ENCODE measurements around the gene TSPAN18. TPM values are rescaled to one million over a fixed set of nuclear protein-coding genes. Genes with fewer than 3 reads are reported as not detected.

Gene TSPAN18
- total and polyA plus RNA-seq, 2 experiments from 2014 or later, result 9.5 to 21.5 TPM

- H3K4me2 ChIP-seq, result peak overlapping the region; percentile 16
- H3K27ac ChIP-seq, result peak overlapping the region; percentile 62
These were observed 18.1 kb upstream of the TSPAN18 start for GRCh38 chr11:44708523-44709280.

GRCh38 chr11:44709281-44709562 lies 17.5 kb upstream of the TSPAN18 start:
- H3K79me2 ChIP-seq, result no peaks in the 10 kb centered on the region
- H3K9me2 ChIP-seq (replicated peaks; ENCODE audit: insufficient read depth), result no peaks in the 10 kb centered on the region
- H3K4me2 ChIP-seq, result no peak overlapping the region
- H3K9me3 ChIP-seq (ENCODE audit: low read depth), result no peaks in the 10 kb centered on the region
- no peaks in the 10 kb centered on the region for H4K20me1 ChIP-seq (ENCODE audit: insufficient read depth, poor library complexity, severe bottlenecking)
- H3K27me3 ChIP-seq, result no peaks in the 10 kb centered on the region
- no peak for TF ChIP-seq EZH2phosphoT487 (IDR thresholded peaks at IDR 0.05; ENCODE audit: low read depth, severe bottlenecking, unreplicated experiment)
- TF ChIP-seq CTCF (IDR thresholded peaks at IDR 0.05; ENCODE audit: poor library complexity), result no peak
- no peak for TF ChIP-seq EZH2 (IDR thresholded peaks at IDR 0.05; ENCODE audit: borderline replicate concordance)
- H3K36me3 ChIP-seq (replicated peaks; ENCODE audit: insufficient read depth, low read depth), result no peaks in the 10 kb centered on the region
- DNase-seq (ENCODE audit: low spot score), result peak; percentile 76
- peaks cover 11% of the 10 kb centered on the region for H3K4me1 ChIP-seq (ENCODE audit: insufficient read depth)
- no peak overlapping the region for H2AFZ ChIP-seq
- peak overlapping the region; percentile 62 for H3K27ac ChIP-seq
- 63% methylated on average over 3 of the region's 3 CpGs for WGBS (ENCODE audit: low lambda C conversion rate, missing lambda C conversion rate)
- H3K4me3 ChIP-seq, result no peak overlapping the region

More at GRCh38 chr11:44708523-44709280, 18.1 kb upstream of the TSPAN18 start:
- no peaks in the 10 kb centered on the region for H3K9me3 ChIP-seq (ENCODE audit: low read depth)
- H3K79me2 ChIP-seq, result no peaks in the 10 kb centered on the region
- 77% methylated on average over 6 of the region's 6 CpGs for WGBS (ENCODE audit: low lambda C conversion rate, missing lambda C conversion rate)
- DNase-seq (ENCODE audit: low spot score), result no peak
- H3K27me3 ChIP-seq, result no peaks in the 10 kb centered on the region
- H3K9me2 ChIP-seq (replicated peaks; ENCODE audit: insufficient read depth), result no peaks in the 10 kb centered on the region
- H3K4me1 ChIP-seq (ENCODE audit: insufficient read depth), result peaks cover 11% of the 10 kb centered on the region
- H4K20me1 ChIP-seq (ENCODE audit: insufficient read depth, poor library complexity, severe bottlenecking), result no peaks in the 10 kb centered on the region
- no peak overlapping the region for H2AFZ ChIP-seq
- H3K4me3 ChIP-seq, result no peak overlapping the region
- H3K36me3 ChIP-seq (replicated peaks; ENCODE audit: insufficient read depth, low read depth), result no peaks in the 10 kb centered on the region
- TF ChIP-seq EZH2 (IDR thresholded peaks at IDR 0.05; ENCODE audit: borderline replicate concordance), result no peak
- TF ChIP-seq CTCF (IDR thresholded peaks at IDR 0.05; ENCODE audit: poor library complexity), result no peak
- TF ChIP-seq EZH2phosphoT487 (IDR thresholded peaks at IDR 0.05; ENCODE audit: low read depth, severe bottlenecking, unreplicated experiment), result no peak

- Histone ChIP-seq H3K36me3 (replicated peaks; ENCODE audit: insufficient read depth, low read depth) (no peaks in the 10 kb centered on the region), H3K4me1 (ENCODE audit: insufficient read depth) (peaks cover 11% of the 10 kb centered on the region), H2AFZ (no peak overlapping the region), H3K79me2 (no peaks in the 10 kb centered on the region), H3K4me3 (no peak overlapping the region), H3K9me3 (ENCODE audit: low read depth) (no peaks in the 10 kb centered on the region), H3K27me3 (no peaks in the 10 kb centered on the region), H3K9me2 (replicated peaks; ENCODE audit: insufficient read depth) (no peaks in the 10 kb centered on the region), H3K27ac (peak overlapping the region; percentile 32), H3K4me2 (no peak overlapping the region), H4K20me1 (ENCODE audit: insufficient read depth, poor library complexity, severe bottlenecking) (no peaks in the 10 kb centered on the region)
- DNase-seq (ENCODE audit: low spot score), result no peak
- no peak for TF ChIP-seq EZH2 (IDR thresholded peaks at IDR 0.05; ENCODE audit: borderline replicate concordance)
- TF ChIP-seq CTCF (IDR thresholded peaks at IDR 0.05; ENCODE audit: poor library complexity), result no peak
- TF ChIP-seq EZH2phosphoT487 (IDR thresholded peaks at IDR 0.05; ENCODE audit: low read depth, severe bottlenecking, unreplicated experiment), result no peak
- 92% methylated on average over 3 of the region's 3 CpGs for WGBS (ENCODE audit: low lambda C conversion rate, missing lambda C conversion rate)
These were observed 16.8 kb upstream of the TSPAN18 start for GRCh38 chr11:44709966-44710365.
